Measurements from ENCODE around the gene FLNB.

DNA sequence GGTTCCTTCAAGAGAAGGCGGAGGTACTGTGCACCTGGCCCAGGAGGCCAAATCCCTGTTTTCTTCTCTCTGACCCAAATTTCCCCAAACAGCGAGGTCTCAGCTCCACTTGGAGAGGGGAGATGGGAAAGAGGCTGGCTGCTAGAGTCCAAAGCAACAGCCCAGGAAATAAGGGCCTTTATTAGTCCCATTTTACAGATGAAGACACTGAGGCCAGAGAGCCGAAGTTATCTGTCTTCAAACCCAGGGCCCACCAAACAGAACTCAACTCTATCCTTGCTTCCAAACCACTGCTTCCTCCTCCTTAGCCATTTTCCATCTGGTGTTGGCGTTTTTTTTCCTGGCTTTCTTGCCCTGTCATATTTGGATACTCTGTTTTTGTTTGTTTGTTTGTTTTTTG lies 22.0 kb upstream of the FLNB start:
- TF ChIP-seq EZH2 (IDR thresholded peaks at IDR 0.05; ENCODE audit: insufficient read depth, poor library complexity, severe bottlenecking) = no peak
- no peak for TF ChIP-seq EZH2phosphoT487 (IDR thresholded peaks at IDR 0.05; ENCODE audit: insufficient read depth, low read depth)

Data from GM23248 (cell line).